ENCODE results near the gene OVAAL.

GRCh38 chr1:180611016-180611930 is 52.5 kb downstream of the OVAAL start:
- TF ChIP-seq CTCF (IDR thresholded peaks at IDR 0.05) = no peak
- no peak for TF ChIP-seq POLR2A (IDR thresholded peaks at IDR 0.05)

All from right lobe of liver (tissue), 4 donors.